HPDE6-E6E7 (cell line): ENCODE measurements around the gene ITSN1.
"Not testable (repeated sequence)": the region's sequence is repeated elsewhere in the genome, so short reads cannot be mapped to it uniquely, and the experiment has no call there.

Source experiments
- DNase-seq: peaks from one replicate; pipeline ENCODE4 v3.0.0; 2011; ENCODE audit warnings: missing footprints; ENCODE audit errors: extremely low spot score

ITSN1 gene

GRCh38 chr21:33729139-33729538, 86.8 kb downstream of the ITSN1 start:
- not testable (repeated sequence) for DNase-seq

DNA sequence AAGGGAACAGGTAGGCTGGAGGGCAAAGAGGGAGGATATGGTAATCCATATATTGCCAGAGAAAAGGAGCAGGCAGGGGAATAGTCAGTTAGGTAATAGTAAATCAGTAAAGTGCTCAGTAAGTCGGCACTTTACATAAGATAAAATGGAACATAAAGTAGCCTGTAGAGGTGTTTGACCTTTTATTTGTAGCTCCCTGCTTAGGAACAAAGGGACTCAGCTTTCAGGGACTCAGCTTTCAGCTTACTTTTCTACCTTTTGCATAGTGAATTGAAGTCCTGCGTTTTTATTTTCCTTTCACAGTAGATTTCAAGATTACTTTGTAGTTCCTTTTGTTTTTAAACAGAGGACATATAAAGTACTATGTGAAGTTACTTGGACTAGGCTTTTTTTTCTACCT, 87.3 kb downstream of the ITSN1 start:
- DNase-seq, result no peak

DNA sequence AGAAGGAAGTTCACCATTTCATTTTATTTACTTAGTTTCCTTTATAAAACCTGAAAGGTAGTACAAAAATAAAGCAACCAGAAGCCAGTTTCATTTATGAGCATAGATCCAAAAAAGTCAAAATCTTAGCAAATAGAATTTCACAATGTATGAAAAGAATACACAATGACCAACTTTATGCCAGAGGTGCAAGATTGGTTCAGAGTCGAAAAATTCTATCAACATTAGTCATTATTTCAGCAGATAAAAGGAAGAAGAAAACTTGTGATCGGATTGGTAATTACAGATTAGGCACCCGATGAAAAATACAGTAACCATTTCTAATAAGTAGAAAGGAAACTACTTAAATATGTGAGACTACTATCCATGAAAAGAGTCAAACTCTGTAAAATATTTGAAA, 89.1 kb downstream of the ITSN1 start:
- no peak for DNase-seq

DNA sequence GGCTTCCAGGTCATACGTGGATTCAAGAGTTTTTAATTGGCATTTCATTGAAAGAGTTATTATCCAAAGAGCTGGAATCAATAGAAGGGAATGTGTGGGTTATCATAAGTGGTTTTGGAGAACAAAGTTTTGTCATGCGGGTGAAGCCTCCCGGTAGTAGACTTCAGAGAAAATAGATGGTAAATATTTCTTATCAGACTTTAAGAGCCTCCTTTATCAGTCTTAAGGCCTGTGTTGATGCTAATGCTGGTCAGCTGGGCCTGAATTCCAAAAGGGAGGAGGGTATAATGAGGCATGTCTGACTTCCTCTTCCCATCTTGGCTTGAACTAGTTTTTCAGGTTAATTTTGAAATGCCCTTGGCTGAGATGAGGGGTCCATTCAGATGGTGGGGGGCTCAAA, 89.7 kb downstream of the ITSN1 start:
- no peak for DNase-seq

DNA sequence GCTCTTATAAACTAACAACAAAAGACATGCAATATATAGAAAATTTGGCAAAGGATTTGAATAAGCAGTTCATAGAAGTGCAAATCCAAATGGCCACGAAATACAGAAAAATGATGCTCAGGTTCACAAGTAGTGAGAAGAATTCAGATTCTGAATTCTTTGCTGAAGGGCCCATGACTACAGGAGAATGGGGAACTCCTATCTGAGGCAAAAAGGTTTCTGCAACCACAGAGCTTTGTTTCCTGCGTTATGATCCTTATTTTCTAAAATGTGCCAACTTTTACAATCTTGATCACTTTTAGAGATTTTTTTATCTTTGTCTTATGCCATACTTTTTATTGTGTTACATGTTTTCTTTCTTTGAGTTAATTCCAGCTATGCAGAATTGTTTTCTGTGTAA, 91.3 kb downstream of the ITSN1 start:
- DNase-seq, result no peak

GRCh38 chr21:33734291-33734690, 92.0 kb downstream of the ITSN1 start:
- DNase-seq, result no peak

DNA sequence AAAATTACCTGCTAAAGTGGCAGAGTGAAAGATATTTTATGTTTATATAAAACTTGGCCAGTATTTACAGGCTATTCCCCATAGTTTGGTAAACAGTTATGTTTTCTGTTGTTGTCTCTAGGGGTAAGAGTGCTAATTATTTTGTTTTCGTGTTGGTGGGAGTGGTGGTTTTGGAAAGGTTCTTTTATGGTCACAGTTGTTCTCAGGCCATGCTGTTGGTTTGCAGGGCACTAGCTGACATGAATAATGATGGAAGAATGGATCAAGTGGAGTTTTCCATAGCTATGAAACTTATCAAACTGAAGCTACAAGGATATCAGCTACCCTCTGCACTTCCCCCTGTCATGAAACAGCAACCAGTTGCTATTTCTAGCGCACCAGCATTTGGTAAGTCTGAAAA, 92.5 kb downstream of the ITSN1 start:
- DNase-seq, result no peak

GRCh38 chr21:33736569-33736968, 94.3 kb downstream of the ITSN1 start:
- no peak for DNase-seq

DNA sequence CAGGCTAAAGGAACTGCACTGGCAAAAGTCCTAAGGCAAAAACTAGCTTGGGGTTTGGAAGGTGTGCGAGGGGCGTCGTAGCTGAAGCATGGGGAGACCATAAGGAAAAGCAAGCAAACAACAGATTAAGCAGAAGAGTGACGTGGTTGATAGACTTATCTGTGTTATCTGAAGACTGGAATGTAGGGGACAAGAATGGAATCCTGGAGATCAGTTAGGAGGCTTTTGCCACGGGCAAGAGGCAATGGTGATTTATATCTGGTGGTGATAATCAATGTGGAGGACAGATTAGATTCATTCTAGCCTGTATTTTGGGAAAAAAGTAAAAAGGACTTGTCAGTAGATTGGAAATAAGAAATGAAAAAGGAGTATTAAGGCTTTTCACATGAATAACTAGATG, 97.4 kb downstream of the ITSN1 start:
- no peak for DNase-seq

GRCh38 chr21:33747420-33747819, 105.1 kb downstream of the ITSN1 start:
- no peak for DNase-seq

DNA sequence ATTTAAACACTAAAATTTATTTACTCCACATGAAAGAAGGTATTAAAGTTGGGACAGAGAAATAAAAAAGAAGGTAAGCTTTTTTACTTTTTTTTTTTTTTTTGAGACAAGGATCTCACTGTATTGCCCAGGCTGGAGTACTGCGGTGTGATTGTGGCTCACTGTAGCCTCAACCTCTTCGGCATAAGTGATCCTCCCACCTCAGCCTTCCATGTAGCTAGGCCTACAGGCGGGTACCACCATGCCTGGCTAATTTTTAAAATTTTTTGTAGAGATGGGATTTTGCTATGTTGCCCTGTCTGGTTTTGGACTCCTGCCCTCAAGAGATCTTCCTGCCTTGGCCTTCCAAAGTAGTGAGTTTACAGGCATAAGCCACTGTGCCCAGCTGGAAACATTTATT, 106.6 kb downstream of the ITSN1 start:
- DNase-seq, result no peak

DNA sequence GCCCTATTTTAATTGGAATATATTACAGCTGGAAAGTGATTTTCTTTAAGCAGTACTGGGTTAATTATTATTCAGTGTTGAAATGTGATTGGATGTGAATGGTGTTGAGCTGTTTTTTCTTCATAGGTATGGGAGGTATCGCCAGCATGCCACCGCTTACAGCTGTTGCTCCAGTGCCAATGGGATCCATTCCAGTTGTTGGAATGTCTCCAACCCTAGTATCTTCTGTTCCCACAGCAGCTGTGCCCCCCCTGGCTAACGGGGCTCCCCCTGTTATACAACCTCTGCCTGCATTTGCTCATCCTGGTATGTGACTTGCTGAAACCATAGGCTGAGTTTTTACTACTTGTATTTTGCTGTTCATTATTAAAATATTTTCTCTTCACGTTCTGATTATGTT, 107.7 kb downstream of the ITSN1 start:
- DNase-seq, result no peak

DNA sequence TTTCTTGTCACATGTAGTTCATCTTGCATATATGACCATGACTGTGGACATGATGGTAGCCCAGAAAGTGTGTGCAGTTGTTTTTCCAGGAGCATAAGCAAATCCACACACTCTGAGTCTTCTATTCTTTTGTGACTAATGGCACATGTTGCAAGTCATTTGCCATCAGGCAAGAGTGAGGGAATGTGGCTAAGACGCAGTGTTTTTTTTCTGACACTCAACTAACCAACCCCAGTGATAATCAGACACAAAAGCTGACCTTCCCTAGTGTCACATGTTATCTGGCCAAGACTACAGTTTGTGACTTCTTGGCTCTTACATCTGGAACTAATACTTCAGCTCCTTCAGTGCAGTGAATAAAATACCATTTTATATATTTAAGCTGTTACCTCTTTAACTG, 108.8 kb downstream of the ITSN1 start:
- DNase-seq, result no peak

GRCh38 chr21:33751533-33751932, 109.2 kb downstream of the ITSN1 start:
- DNase-seq, result no peak

- no peak for DNase-seq
Observed at GRCh38 chr21:33752260-33752659, 110.0 kb downstream of the ITSN1 start.

DNA sequence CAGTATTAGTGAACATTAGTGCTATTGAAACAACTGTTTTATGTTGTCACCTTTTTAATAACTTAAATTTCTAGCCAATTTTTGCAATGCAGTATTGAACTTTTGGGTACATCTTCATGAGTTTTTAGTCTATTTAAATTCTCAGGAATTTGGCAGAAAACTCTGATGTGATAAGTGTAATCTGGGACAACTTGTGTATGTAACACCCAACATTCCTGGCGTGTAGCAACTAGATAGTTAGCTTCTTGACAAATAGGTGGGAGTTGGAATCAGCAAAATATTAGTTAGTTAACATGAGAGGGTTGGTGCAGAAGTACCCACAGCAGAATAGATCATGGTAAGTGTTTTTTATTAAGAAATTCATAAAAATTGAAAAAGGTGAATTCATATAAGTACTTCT, 111.6 kb downstream of the ITSN1 start:
- no peak for DNase-seq

GRCh38 chr21:33754481-33754880, 112.2 kb downstream of the ITSN1 start:
- no peak for DNase-seq

DNA sequence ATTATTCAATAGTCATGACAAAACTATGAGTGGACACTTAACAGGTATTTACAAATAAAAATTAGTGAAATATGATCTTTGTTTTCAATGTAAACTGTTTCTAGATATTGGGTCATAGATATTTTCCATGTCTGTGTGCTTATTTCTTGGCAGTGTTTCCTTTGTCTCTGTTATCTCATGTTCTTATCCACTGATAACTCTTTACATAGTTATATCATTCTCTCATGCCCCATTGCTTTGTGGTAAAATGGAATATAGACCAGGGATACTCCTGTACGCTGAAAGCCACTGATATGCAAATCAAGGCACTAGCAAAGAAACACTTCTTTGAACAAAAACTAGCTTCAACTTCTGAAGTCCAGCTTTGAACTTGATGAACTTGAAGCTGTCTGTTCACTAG, 113.1 kb downstream of the ITSN1 start:
- no peak for DNase-seq

GRCh38 chr21:33760641-33761440, 118.5 kb downstream of the ITSN1 start:
- DNase-seq, result no peak

DNA sequence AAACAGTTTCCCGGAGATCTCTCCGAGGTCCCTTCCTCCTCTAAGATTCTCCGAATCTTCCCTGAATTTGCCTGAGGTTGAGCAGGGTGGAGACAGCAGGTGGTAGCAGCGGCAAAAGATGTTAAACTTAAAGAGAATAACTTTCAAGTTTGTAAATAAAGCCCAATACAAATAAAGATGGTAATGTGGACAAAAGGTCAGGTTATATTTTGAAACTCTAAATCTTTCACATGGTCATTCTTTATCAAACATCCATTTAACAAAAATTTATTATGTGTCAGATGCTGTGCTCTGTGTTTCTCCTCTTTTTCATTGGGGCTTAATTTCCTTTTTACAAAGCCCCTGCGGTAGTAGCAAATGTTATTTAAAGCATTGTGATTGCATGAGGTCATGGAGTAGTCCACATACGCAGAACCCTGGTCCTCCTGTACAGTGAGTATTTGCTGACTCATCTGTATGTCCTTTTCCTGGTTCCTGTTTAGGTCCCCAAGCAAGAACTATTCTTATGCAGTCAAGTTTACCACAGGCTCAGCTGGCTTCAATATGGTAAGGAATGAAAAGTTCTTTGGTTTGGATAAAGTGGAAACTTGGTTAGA, 119.2 kb downstream of the ITSN1 start:
- peak; percentile 82 for DNase-seq

DNA sequence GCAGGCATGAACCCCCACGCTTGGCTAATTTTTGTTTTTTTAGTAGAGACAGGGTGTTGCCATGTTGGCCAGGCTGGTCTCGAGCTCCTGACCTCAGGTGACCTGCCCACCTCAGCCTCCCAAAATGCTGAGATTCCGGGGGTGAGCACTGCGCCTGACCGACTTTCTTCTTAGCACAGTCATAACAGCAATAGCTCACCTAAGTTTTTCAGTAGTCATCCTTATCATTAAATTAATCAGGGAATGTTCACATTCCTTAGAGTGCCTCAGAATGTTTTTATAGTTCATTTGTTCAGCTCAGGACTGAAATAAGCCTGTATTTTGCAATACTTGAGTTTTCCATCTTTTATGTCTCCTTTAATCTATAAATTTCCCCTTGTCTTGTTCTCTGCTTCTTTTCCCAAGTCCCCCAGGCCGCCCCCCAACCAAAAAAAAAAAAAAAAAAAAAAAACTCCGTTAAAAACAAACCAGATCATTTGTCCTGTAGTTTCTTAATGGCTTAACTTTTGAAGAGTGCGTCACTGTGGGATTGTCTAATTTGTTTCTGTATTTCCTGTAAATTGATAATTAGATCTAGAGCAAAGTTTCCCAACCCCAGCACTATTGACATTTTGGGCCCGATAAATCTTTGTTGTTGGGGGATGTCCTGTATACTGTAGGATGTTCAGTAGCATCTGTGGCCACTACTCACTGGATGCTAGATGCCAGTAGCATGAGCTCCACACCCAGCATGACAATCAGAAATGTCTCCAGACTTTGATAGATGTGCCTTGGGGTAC, 120.7 kb downstream of the ITSN1 start:
- DNase-seq, result no peak

- no peak for DNase-seq
Observed at GRCh38 chr21:33763582-33763899, 121.2 kb downstream of the ITSN1 start.

GRCh38 chr21:33767236-33767635, 124.9 kb downstream of the ITSN1 start:
- no peak for DNase-seq
